GM19025 (cell line): ENCODE results near the gene RHOBTB3.
"Not testable (repeated sequence)": the region's sequence is repeated elsewhere in the genome, so short reads cannot be mapped to it uniquely, and the experiment has no call there.

ENCODE experiments used
- ATAC-seq: cut with Tn5 transposase; IDR thresholded peaks from one replicate; pipeline ENCODE4 v1.9.1; 2021; ENCODE audit warnings: mild to moderate bottlenecking, low read depth, moderate library complexity; ENCODE audit not compliant: unreplicated experiment

Gene RHOBTB3, protein sequence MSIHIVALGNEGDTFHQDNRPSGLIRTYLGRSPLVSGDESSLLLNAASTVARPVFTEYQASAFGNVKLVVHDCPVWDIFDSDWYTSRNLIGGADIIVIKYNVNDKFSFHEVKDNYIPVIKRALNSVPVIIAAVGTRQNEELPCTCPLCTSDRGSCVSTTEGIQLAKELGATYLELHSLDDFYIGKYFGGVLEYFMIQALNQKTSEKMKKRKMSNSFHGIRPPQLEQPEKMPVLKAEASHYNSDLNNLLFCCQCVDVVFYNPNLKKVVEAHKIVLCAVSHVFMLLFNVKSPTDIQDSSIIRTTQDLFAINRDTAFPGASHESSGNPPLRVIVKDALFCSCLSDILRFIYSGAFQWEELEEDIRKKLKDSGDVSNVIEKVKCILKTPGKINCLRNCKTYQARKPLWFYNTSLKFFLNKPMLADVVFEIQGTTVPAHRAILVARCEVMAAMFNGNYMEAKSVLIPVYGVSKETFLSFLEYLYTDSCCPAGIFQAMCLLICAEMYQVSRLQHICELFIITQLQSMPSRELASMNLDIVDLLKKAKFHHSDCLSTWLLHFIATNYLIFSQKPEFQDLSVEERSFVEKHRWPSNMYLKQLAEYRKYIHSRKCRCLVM

DNA sequence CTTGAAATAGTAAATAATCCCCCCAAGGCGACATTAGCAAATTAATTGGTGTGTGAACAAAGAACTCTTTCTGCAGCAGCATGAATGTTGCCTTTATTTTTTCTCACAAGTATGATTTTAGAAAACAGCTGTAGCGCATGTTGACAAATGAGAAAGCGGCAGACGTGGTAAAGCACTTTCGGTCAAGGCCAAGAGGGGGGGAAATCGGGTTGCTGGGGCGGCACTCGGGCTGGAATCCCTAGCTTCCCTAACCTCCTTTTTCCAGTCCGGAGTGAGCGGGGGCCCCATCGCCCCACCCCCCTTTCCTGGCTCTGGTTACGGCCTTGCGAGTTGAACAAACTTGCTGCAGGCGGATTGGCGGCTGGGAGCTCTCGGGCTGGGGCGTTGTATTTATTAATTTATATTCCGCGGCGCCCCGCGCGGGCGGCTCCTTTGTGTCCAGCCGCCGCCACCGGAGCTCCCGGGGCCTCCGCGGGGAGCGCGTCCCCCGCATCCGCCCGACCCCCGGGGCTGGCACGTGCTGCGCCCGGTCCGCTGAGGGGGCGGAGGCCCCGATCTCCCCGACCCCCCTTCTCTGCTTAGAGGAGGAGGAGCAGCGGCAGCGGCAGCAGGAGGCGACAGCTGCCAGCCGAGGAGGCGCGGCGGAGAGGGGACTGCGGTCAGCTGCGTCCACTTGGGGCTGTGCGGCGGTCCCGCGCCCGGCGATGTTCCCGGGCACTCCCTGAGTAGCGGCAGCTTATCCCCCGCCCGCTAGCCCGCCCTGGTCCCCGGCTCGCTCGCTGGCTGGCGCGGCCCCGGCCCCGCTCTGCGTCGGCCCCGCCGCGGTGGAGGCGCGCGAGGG lies at the start of gene RHOBTB3:
RHOBTB3 (plus strand) TSS at position 607 of the 841 bp plus-strand sequence. CDS start 347 bp downstream, outside the sequence.
- ATAC-seq = peak; percentile 53

DNA sequence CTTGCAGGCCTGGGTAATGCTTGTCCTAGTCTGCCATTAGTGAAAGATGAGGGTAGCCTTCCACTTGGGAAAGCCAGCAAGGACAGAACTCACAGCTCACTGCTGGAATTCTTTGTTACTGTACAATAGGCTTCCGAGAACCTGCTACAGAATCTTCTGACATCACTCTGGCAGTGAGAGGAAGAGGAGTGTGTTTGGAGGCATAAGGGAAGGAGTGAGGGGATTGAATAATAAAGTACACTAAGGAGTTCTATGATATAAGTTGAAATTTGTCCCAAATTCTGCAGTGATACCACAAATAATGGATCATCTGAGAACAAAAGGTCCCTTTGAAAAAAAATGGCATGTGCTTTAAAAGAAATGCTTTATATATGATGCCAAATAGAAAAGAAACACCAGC lies 48.2 kb upstream of the RHOBTB3 start, which contains the start of gene SPATA9:
SPATA9 (minus strand) TSS at position 101 of the 400 bp plus-strand sequence. CDS start 137 bp downstream, outside the sequence.
- ATAC-seq = no peak

GRCh38 chr5:95684361-95684760 lies 46.8 kb upstream of the RHOBTB3 start:
- no peak for ATAC-seq

DNA sequence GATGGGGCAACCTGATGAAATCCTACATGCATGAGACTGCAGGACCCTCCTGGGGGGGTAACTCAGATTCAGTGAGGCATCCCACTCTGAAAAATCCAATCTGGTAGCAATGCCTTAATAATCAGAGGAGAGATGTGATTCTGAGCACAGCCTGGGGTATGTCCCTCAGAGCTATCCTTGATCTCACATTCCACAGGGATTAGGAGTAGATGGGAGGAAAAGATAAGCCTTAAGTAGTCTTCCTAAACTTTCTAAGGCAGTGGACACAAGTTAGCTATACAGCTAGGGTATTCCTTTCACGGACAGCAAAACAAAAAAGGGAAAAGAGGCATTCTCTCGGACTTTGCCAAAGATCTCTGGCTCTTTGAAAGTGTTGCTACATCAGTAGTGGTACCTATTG lies 44.5 kb upstream of the RHOBTB3 start:
- ATAC-seq = no peak

DNA sequence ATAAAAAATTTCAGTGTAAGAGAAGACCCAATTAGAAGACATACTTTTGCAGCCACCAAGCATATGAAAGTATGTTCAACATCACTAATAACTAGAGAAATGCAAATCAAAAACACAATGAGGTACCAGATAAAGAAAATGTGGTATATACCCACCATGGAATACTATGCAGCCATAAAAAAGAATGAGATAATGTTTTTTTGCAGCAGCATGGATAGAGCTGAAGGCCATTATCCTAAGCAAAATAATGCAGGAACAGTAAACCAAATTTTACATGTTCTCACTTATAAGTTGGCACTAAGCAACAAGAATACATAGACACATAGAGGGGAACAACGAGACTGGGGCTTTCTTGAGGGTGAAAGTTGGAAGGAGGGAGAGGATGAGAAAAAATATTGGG lies 41.5 kb upstream of the RHOBTB3 start:
- ATAC-seq = no peak

DNA sequence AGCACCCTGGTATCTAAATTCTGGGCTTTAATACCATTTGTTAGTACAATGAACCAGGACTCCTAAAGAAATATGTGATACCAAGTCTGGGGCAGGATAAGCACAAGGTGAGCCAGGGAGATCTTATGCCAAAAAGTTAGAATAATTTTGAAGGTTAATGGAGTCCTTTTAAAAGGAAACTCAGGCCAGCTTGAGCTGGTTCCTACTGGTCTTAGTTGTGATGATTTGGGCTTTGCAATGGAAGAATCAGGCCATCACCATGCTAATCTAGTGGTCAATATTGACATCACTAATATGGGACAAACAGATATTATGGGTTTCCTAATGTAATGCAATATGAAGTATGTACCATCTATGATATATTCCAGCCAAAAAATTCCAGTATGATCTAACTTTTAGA lies 40.8 kb upstream of the RHOBTB3 start:
- ATAC-seq = no peak

- no peak for ATAC-seq
Observed at GRCh38 chr5:95697781-95698681, 33.1 kb upstream of the RHOBTB3 start.

DNA sequence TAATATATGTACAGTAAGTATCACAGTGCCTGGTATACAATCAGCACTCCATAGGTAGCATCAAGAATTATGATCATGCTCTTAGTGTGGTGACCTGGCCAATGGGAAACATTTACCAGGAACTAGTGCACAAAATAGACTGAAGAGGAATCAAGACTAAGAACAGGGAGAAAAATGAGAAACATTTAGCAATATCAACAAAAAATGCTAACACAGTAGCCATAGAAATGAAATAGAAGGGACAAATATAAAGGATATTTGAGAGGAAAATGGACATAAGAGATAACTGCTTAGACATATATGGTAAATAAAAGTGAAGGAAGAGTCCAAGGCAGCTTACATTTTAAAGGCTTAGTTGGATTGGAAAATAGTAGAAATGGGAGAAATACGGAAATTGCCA lies 31.8 kb upstream of the RHOBTB3 start:
- no peak for ATAC-seq

GRCh38 chr5:95701074-95701473 lies 30.1 kb upstream of the RHOBTB3 start:
- no peak for ATAC-seq

DNA sequence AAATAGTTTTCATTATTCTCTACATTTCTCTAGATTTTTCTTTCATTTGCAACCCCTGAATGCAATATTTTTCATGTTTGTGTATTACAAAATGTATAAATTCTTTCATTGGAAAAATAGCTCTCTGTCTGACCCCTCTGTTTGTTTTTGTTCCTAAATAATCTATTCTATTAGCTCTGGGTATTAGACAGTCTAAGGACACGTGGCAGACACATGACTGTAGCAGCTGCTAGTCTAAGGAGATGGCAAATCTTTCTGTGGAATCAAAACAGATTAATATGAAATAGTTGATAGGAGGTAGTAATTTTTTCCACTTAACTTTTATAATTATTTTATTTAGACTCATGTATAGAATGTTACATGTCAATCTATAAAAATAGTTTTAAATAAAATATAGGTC lies 27.0 kb upstream of the RHOBTB3 start:
- no peak for ATAC-seq

DNA sequence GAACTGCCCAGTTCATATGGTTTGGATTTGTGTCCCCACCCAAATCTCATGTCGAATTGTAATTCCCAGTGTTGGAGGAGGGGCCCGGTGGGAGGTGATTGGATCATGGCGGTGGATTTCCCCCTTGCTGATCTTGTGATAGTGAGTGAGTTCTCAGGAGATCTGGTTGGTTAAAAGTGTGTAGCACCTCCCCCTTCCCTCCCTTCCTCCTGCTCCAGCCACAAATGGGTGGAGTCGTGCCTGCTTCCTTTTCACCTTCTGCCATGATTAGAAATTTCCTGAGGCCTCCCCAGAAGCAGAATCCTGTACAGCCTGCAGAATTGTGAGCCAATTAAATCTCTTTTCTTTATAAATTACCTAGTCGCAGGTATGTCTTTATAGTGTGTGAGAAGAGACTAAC lies 24.9 kb upstream of the RHOBTB3 start:
- ATAC-seq = not testable (repeated sequence)

- ATAC-seq = no peak
Observed at GRCh38 chr5:95707055-95707454, 24.1 kb upstream of the RHOBTB3 start.

- not testable (repeated sequence) for ATAC-seq
Observed at GRCh38 chr5:95707534-95708188, 23.5 kb upstream of the RHOBTB3 start.

DNA sequence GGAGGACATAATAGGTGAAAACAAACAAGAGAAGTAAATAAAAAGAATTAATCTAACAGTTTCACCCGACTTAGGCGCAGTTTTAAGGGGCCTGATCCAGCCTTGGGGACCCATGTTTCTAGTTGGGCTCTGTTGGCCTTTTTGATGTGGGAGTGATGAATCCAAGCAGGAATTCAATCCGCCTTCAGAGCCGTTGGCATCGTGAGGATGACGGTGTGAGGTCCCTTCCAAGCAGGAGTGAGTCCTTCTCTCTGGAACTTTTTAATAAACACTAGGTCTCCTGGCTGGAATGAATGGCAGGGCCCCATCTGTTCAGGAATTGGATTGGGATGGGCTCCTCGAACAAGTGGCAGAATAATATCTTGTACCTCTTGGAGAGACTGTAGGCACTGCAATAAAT lies 22.3 kb upstream of the RHOBTB3 start:
- ATAC-seq = no peak

GRCh38 chr5:95709967-95710650 lies 21.0 kb upstream of the RHOBTB3 start:
- no peak for ATAC-seq

DNA sequence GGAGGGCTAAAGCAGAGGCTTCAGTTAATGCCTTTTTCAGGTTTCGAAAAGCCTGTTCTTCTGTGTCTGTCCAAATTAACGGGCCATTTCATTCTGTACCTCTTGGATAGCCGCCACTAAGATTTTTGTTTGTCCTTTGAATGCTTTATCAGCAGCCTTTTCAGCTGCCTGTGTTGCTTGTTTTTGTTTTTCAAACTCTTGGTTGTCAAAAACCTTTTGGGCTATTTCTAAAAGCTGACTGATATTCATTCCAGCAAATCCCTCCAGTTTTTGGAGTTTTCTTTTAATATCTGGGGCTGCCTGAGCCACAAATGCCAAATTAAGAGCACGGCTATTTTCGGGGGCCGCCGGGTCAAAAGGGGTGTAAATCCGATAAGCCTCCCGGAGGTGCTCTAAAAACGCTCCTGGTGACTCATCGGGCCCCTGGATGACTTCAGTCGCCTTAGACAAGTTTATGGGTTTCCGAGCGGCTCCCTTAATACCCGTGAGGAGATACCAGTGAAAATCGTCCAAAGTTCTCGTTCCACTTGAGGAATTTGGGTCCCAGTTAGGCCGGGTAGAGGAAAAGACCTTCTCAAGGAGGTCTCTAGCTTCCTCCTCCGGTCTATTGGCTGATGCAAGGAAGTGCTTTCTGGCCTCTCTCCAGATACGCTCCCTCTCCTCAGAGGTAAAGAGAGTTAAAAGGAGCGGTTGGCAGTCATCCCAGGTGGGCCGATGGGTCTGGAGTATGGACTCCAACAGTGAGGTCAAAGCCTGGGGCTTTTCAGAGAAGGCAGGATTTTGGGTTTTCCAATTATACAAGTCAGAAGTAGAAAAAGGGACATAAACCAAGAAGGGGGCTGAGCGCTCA lies 20.3 kb upstream of the RHOBTB3 start:
- ATAC-seq = not testable (repeated sequence)

DNA sequence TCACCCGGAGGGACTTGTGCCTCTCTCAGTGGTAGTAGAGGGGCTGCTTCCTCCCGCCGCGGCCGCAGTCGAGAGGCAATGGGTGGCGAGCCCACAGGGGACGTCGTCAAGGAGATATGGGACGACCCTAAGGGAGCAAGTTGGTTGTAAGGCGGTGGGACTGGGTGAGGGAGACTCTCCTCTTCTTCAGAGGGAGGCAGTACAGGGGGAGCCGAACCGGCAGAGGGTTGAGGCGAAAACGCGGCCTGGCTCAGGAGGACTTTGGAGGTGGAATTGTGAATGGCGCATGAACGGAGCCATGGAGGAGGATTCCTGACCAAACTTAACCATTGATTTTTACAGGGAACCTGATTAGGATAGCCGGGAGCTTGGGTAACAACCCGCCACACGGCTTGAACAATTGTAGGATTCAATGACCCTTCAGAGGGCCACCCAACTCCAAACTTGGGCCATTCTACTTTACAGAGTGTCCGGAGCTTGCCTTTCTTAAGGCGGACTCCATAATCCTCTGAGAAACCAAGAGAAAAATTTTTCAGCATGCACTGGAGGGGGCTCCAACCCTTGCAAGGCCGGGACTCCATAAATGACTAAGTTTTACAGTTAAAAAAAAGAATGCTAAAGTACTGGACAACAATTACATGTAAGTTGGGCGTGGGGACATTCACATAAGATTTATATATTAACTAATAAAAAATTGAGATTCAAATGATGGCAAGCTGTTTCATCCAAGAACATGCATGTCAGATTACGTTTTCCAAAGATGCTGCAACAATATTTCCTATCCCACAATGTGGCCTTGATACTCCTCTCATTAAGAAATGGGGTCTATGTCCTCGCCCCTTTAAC lies 19.4 kb upstream of the RHOBTB3 start:
- ATAC-seq = no peak
